Endothelial cell (in vitro differentiated cells): ENCODE results near the gene RUFY3. TPM values are rescaled to one million over a fixed set of nuclear protein-coding genes. Genes with fewer than 3 reads are reported as not detected.

Source experiments
- DNase-seq: peaks from one replicate; pipeline ENCODE4 v3.0.0; 2021; ENCODE audit warnings: low spot score
- H3K27ac Mint-ChIP-seq: one replicate; pipeline ENCODE4 v1.8.0; 2021; ENCODE audit warnings: mixed read lengths, inconsistent platforms; ENCODE audit not compliant: unreplicated experiment
- H3K27me3 Mint-ChIP-seq: one replicate; pipeline ENCODE4 v1.8.0; 2021; ENCODE audit warnings: mild to moderate bottlenecking, moderate library complexity, mixed read lengths, inconsistent platforms; ENCODE audit not compliant: unreplicated experiment
- H3K36me3 Mint-ChIP-seq: one replicate; pipeline ENCODE4 v1.8.0; 2021; ENCODE audit warnings: mild to moderate bottlenecking, low read depth, mixed read lengths, inconsistent platforms; ENCODE audit not compliant: unreplicated experiment
- H3K4me1 Mint-ChIP-seq: one replicate; pipeline ENCODE4 v1.8.0; 2021; ENCODE audit warnings: mild to moderate bottlenecking, mixed read lengths, inconsistent platforms; ENCODE audit not compliant: unreplicated experiment
- H3K4me3 Mint-ChIP-seq: one replicate; pipeline ENCODE4 v1.8.0; 2021; ENCODE audit warnings: mild to moderate bottlenecking, mixed read lengths, inconsistent platforms; ENCODE audit not compliant: unreplicated experiment
- H3K9me3 Mint-ChIP-seq: one replicate; pipeline ENCODE4 v1.8.0; 2021; ENCODE audit warnings: mixed read lengths, inconsistent platforms; ENCODE audit not compliant: unreplicated experiment
- CTCF ChIP-seq: fragments of 200-600 bp; sonication (generic); IDR thresholded peaks from one replicate; pipeline ENCODE4 v1.5.0; 2021; ENCODE audit warnings: antibody characterized with exemption; ENCODE audit not compliant: unreplicated experiment
- total RNA-seq: library from RNA; stranded (reverse); fragmentation: NEBNext Ultra II Directional; extraction: Animal tissue kit (Norgen Biotek cat#: 25700); gene quantifications from one replicate; pipeline ENCODE4 v1.2.1, GENCODE V29; 2021; ENCODE audit not compliant: unreplicated experiment

Gene RUFY3
- total RNA-seq, 1 donor from 2014 or later = 72.6 TPM

GRCh38 chr4:70754470-70754869 is 32.7 kb downstream of the RUFY3 start:
- H3K27ac Mint-ChIP-seq = no peak overlapping the region
- H3K36me3 Mint-ChIP-seq = peaks cover 6% of the 10 kb centered on the region
- TF ChIP-seq CTCF = no peak
- H3K4me3 Mint-ChIP-seq = no peak overlapping the region
- no peaks in the 10 kb centered on the region for H3K4me1 Mint-ChIP-seq
- H3K9me3 Mint-ChIP-seq = no peaks in the 10 kb centered on the region
- no peak for DNase-seq
- no peaks in the 10 kb centered on the region for H3K27me3 Mint-ChIP-seq

GRCh38 chr4:70754990-70755688 is 33.4 kb downstream of the RUFY3 start:
- H3K9me3 Mint-ChIP-seq = no peaks in the 10 kb centered on the region
- DNase-seq = no peak
- no peak overlapping the region for H3K4me3 Mint-ChIP-seq
- no peaks in the 10 kb centered on the region for H3K4me1 Mint-ChIP-seq
- no peaks in the 10 kb centered on the region for H3K27me3 Mint-ChIP-seq
- H3K36me3 Mint-ChIP-seq = peaks cover 6% of the 10 kb centered on the region
- TF ChIP-seq CTCF = no peak
- no peak overlapping the region for H3K27ac Mint-ChIP-seq

GRCh38 chr4:70759126-70759525 is 37.4 kb downstream of the RUFY3 start:
- DNase-seq = no peak
- Mint-ChIP-seq H3K4me3 (no peak overlapping the region), H3K4me1 (no peaks in the 10 kb centered on the region), H3K27ac (no peak overlapping the region), H3K27me3 (no peaks in the 10 kb centered on the region), H3K9me3 (no peaks in the 10 kb centered on the region), H3K36me3 (peaks cover 12% of the 10 kb centered on the region)
- no peak for TF ChIP-seq CTCF

GRCh38 chr4:70759627-70760026 is 37.9 kb downstream of the RUFY3 start:
- TF ChIP-seq CTCF = no peak
- H3K27ac Mint-ChIP-seq = no peak overlapping the region
- DNase-seq = no peak
- no peaks in the 10 kb centered on the region for H3K4me1 Mint-ChIP-seq
- H3K27me3 Mint-ChIP-seq = no peaks in the 10 kb centered on the region
- H3K9me3 Mint-ChIP-seq = no peaks in the 10 kb centered on the region
- H3K4me3 Mint-ChIP-seq = no peak overlapping the region
- H3K36me3 Mint-ChIP-seq = peaks cover 13% of the 10 kb centered on the region

DNA sequence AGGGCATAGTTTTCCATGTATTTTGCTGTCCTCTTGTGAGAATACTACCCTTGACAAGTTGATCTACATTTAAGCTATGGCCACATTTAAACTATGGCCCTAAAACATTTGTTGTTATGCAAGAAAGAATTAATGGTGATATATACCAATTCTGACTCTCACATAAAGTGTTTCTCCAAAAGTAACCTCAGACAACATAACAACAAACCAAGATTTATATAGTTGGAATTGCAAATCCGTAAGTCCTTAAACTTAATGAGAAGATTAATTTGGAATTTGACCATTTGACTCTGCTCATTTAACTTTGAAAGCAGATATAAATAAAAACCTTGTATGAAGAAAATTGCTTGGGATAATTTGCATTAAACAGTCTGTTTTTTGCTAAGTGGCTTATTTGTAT is 38.9 kb downstream of the RUFY3 start:
- Mint-ChIP-seq H3K27ac (no peak overlapping the region), H3K4me3 (no peak overlapping the region), H3K9me3 (no peaks in the 10 kb centered on the region), H3K27me3 (no peaks in the 10 kb centered on the region), H3K4me1 (no peaks in the 10 kb centered on the region), H3K36me3 (peaks cover 17% of the 10 kb centered on the region)
- no peak for DNase-seq
- TF ChIP-seq CTCF = no peak
